Thyroid gland (tissue), 4 donors: ENCODE results near the gene TCEAL8. TPM values are rescaled to one million over a fixed set of nuclear protein-coding genes. Genes with fewer than 3 reads are reported as not detected.
"Not testable (repeated sequence)": the region's sequence is repeated elsewhere in the genome, so short reads cannot be mapped to it uniquely, and the experiment has no call there.

ENCODE experiments used
- DNase-seq, 2 donors: peaks; one replicate each; pipeline ENCODE4 v3.0.0-alpha.2; 2019
- H3K27ac ChIP-seq, 3 donors: fragments of 200-600 bp; sonication (generic); 1 replicate in 2 of 3; 2 replicates in 1 of 3; pipeline ENCODE4 v1.5.1; 2016 to 2019; ENCODE audit warnings: mild to moderate bottlenecking in 1 of 3, moderate library complexity in 1 of 3
- H3K27me3 ChIP-seq: fragments of 200-600 bp; sonication (generic); one replicate; pipeline ENCODE4 v1.5.1; 2019
- H3K36me3 ChIP-seq, 2 donors: fragments of 200-600 bp; sonication (generic); one replicate each; pipeline ENCODE4 v1.5.1; 2016 to 2019
- H3K4me1 ChIP-seq, 2 donors: fragments of 200-600 bp; sonication (generic); one replicate each; pipeline ENCODE4 v1.5.1; 2017 to 2019
- H3K4me3 ChIP-seq, 3 donors: fragments of 200-600 bp; sonication (generic); replicated peaks in 1 of 3; 1 replicate in 2 of 3; 2 replicates in 1 of 3; pipeline ENCODE4 v1.5.1; 2016; ENCODE audit warnings: mild to moderate bottlenecking in 1 of 3
- H3K9me3 ChIP-seq: fragments of 200-600 bp; sonication (generic); one replicate; pipeline ENCODE4 v1.5.1; 2017
- POLR2A ChIP-seq, 2 donors: fragments of 450-650 bp; IDR thresholded peaks; one replicate each; pipeline ENCODE4 v1.6.1; 2017; ENCODE audit warnings: antibody characterized with exemption in 2 of 2, mild to moderate bottlenecking in 2 of 2, moderate library complexity in 1 of 2
- WGBS, 2 donors: methylation state at CpG; one replicate each; pipeline ENCODE4 v1.1.5; 2017; 5-methylcytosine and 5-hydroxymethylcytosine counted together
- intact Hi-C: fragments of 100-400 bp; cut with DNase I; formaldehyde crosslinking; loops from one replicate; pipeline ENCODE4 v1.15.1; 2023
- total RNA-seq, 4 donors: library from RNA; depleted of rRNA; stranded (reverse); fragments of >200 nt; gene quantifications; one replicate each; pipeline ENCODE4 v1.2.3, GENCODE V29; 2016
- TF ChIP-seq, protein P1 (sequence below), 6 experiments: fragments of 200-600 bp in 3 of 6; fragments of 450-650 bp in 3 of 6; sonication (generic) in 3 of 6; IDR thresholded peaks; one replicate each; pipeline ENCODE4 v1.5.1; 2016 to 2019; ENCODE audit warnings: antibody characterized with exemption in 6 of 6, mild to moderate bottlenecking in 2 of 6, inconsistent platforms in 1 of 6, moderate library complexity in 1 of 6

The TCEAL8 gene
- total RNA-seq, 4 donors from 2014 or later = 74.5 to 106 (median 83.8) TPM

- Histone ChIP-seq H3K27me3 (no peaks in the 10 kb centered on the region), H3K9me3 (no peaks in the 10 kb centered on the region), H3K27ac (no peak overlapping the region), H3K4me1 (no peaks in the 10 kb centered on the region), H3K36me3 (no peaks in the 10 kb centered on the region), H3K4me3 (no peak overlapping the region)
- no peak for DNase-seq
- WGBS, 2 donors = 100% methylated on average over 1 of the region's 1 CpG
- intact Hi-C loops = no loop called here
- TF ChIP-seq, protein P1, sequence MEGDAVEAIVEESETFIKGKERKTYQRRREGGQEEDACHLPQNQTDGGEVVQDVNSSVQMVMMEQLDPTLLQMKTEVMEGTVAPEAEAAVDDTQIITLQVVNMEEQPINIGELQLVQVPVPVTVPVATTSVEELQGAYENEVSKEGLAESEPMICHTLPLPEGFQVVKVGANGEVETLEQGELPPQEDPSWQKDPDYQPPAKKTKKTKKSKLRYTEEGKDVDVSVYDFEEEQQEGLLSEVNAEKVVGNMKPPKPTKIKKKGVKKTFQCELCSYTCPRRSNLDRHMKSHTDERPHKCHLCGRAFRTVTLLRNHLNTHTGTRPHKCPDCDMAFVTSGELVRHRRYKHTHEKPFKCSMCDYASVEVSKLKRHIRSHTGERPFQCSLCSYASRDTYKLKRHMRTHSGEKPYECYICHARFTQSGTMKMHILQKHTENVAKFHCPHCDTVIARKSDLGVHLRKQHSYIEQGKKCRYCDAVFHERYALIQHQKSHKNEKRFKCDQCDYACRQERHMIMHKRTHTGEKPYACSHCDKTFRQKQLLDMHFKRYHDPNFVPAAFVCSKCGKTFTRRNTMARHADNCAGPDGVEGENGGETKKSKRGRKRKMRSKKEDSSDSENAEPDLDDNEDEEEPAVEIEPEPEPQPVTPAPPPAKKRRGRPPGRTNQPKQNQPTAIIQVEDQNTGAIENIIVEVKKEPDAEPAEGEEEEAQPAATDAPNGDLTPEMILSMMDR (IDR thresholded peaks at IDR 0.05) = no peak
- no peak for TF ChIP-seq POLR2A (IDR thresholded peaks at IDR 0.05)
Observed at GRCh38 chrX:103236296-103236695, 18.7 kb downstream of the TCEAL8 start.

DNA sequence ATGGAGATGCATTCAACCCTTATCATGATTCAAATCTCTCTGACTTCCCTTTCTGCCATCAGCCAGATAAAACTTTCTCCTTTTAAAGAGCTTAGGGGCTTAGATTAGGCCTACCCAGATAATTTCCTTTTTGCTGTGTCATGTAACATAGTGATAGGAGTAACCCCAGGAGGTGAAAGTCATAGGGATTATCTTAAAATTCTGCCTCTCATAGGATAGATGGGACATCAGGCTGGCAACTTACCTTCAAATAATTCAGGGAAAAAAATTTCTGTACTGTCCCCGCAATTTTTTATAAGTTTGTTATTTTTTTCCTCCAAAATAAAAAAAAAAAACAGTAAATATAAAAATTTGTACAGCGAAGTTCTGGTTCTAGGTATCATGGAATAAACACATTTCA lies 19.3 kb downstream of the TCEAL8 start:
- H3K9me3 ChIP-seq, H3K4me3 ChIP-seq, DNase-seq, H3K4me1 ChIP-seq, H3K27ac ChIP-seq, H3K27me3 ChIP-seq, H3K36me3 ChIP-seq, intact Hi-C loops: not testable (repeated sequence)
- WGBS, 2 donors = 89 to 92% methylated on average over 2 of the region's 2 CpGs

DNA sequence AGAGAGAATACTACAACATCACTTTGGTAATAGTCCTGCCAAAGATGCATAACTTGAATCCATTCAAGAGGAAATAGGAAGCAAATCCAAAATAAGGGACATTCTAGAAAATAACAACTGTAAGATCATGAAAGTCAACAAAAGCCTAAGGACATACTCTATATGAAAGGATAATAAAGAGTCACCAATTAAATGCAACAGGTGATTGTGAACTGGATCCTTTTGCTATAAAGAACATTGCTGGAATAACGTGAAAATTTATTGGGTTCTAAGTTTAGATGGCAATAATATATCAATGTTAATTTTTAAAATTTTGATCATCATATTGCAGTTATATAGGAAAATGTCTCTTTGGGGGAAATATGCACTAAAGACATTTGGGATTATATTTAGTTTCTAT lies 20.1 kb downstream of the TCEAL8 start:
- Histone ChIP-seq H3K4me3 (no peak overlapping the region), H3K27me3 (no peaks in the 10 kb centered on the region), H3K36me3 (no peaks in the 10 kb centered on the region), H3K4me1 (no peaks in the 10 kb centered on the region), H3K9me3 (no peaks in the 10 kb centered on the region), H3K27ac (no peak overlapping the region)
- DNase-seq = no peak
- intact Hi-C loops = no loop called here
- no peak for TF ChIP-seq POLR2A (IDR thresholded peaks at IDR 0.05)
- TF ChIP-seq, protein P1 (IDR thresholded peaks at IDR 0.05) = no peak
- WGBS, 2 donors = 92 to 94% methylated on average over 1 of the region's 1 CpG

DNA sequence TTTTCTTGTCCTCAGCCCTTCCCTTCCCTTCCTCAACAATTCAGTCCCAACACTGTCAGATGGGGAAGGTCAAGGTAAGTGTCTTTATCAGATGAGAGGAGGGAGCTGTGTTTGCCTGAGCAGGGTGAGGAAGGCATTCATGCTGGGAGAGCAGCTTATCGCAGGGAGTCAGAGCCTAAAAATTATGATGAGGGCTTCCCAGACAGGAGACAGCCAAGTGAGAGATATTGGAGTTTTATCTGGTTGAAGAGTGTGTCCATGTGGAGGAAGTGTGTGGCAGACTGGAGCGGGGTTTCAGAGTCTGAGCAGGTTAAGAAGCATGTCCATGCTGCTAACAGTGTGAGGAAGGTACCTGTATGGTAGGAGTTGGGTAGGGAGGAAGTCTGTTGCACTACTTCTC lies 21.7 kb downstream of the TCEAL8 start:
- no peaks in the 10 kb centered on the region for H3K27me3 ChIP-seq
- no peaks in the 10 kb centered on the region for H3K4me1 ChIP-seq
- no peak for DNase-seq
- no peaks in the 10 kb centered on the region for H3K9me3 ChIP-seq
- WGBS, 2 donors = 69 to 89% methylated on average over 2 of the region's 2 CpGs
- no peaks in the 10 kb centered on the region for H3K36me3 ChIP-seq
- no peak overlapping the region for H3K27ac ChIP-seq
- intact Hi-C loops = no loop called here
- H3K4me3 ChIP-seq = no peak overlapping the region
- TF ChIP-seq POLR2A (IDR thresholded peaks at IDR 0.05) = no peak
- TF ChIP-seq, protein P1 (IDR thresholded peaks at IDR 0.05) = no peak

- H3K4me3 ChIP-seq, H3K9me3 ChIP-seq, DNase-seq, H3K27ac ChIP-seq, H3K27me3 ChIP-seq, intact Hi-C loops, H3K4me1 ChIP-seq, H3K36me3 ChIP-seq: not testable (repeated sequence)
- 93 to 95% methylated on average over 4 of the region's 4 CpGs for WGBS, 2 donors
Observed at GRCh38 chrX:103225918-103226317, 29.0 kb downstream of the TCEAL8 start.

- Histone ChIP-seq H3K27ac (no peak overlapping the region), H3K9me3 (no peaks in the 10 kb centered on the region), H3K4me3 (no peak overlapping the region), H3K4me1 (no peaks in the 10 kb centered on the region), H3K27me3 (no peaks in the 10 kb centered on the region), H3K36me3 (no peaks in the 10 kb centered on the region)
- DNase-seq = peak; percentile 39 to 48
- TF ChIP-seq, protein P1 (IDR thresholded peaks at IDR 0.05) = no peak
- no peak for TF ChIP-seq POLR2A (IDR thresholded peaks at IDR 0.05)
- intact Hi-C loops = no loop called here
- WGBS, 2 donors = 9 to 21% methylated on average over 7 to 17 of the region's 39 CpGs
Observed at GRCh38 chrX:103220511-103221323, 34.2 kb downstream of the TCEAL8 start.
